GM06990 (cell line): ENCODE measurements around the gene LSM14A.
"Not testable (repeated sequence)": the region's sequence is repeated elsewhere in the genome, so short reads cannot be mapped to it uniquely, and the experiment has no call there.

Source experiments
- DNase-seq: peaks from one replicate; pipeline ENCODE4 v3.0.0-alpha.2; 2011; ENCODE audit not compliant: insufficient read length; ENCODE audit errors: extremely low read depth
- H3K27me3 ChIP-seq: replicated peaks from 2 replicates; pipeline ENCODE4 v1.6.0; 2011; ENCODE audit warnings: low read length; ENCODE audit not compliant: control insufficient read depth, insufficient read depth
- H3K36me3 ChIP-seq: 2 replicates; pipeline ENCODE4 v1.5.1; 2011; ENCODE audit warnings: low read length; ENCODE audit not compliant: control insufficient read depth, insufficient read depth
- H3K4me3 ChIP-seq: replicated peaks from 2 replicates; pipeline ENCODE4 v1.5.1; 2011; ENCODE audit warnings: low read depth, mild to moderate bottlenecking, control low read depth, low read length
- TF ChIP-seq, protein P1 (sequence below): IDR thresholded peaks from 2 replicates; pipeline ENCODE4 v1.5.1; 2011; ENCODE audit warnings: low read length, control low read depth, mild to moderate bottlenecking, inconsistent platforms; ENCODE audit not compliant: insufficient read depth, poor library complexity, severe bottlenecking

Gene LSM14A

DNA sequence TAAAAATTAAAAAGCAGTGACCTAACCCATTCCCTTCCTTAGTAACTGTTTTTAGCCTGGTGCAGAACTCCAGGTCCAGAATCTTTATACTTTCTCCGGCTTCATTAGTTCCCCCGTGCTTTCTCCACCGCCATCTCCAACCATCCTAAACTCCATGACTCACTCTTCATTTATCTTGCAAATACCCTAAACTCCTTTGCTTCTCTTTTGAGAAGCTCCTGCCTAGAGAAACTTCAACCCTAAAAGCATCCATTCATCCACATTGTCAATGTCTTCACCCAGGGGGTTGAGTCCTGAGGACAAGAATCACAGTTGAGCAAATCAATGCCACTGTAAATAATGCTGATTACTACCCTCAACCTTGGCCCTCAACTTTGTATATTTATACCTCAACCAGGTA lies 65.0 kb downstream of the LSM14A start:
- no peaks in the 10 kb centered on the region for H3K27me3 ChIP-seq
- TF ChIP-seq, protein P1, sequence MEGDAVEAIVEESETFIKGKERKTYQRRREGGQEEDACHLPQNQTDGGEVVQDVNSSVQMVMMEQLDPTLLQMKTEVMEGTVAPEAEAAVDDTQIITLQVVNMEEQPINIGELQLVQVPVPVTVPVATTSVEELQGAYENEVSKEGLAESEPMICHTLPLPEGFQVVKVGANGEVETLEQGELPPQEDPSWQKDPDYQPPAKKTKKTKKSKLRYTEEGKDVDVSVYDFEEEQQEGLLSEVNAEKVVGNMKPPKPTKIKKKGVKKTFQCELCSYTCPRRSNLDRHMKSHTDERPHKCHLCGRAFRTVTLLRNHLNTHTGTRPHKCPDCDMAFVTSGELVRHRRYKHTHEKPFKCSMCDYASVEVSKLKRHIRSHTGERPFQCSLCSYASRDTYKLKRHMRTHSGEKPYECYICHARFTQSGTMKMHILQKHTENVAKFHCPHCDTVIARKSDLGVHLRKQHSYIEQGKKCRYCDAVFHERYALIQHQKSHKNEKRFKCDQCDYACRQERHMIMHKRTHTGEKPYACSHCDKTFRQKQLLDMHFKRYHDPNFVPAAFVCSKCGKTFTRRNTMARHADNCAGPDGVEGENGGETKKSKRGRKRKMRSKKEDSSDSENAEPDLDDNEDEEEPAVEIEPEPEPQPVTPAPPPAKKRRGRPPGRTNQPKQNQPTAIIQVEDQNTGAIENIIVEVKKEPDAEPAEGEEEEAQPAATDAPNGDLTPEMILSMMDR, result no peak
- H3K4me3 ChIP-seq, result no peak overlapping the region
- DNase-seq, result no peak
- no peaks in the 10 kb centered on the region; the same call in 1 of the 2 replicates for H3K36me3 ChIP-seq

- H3K27me3 ChIP-seq, result no peaks in the 10 kb centered on the region
- H3K36me3 ChIP-seq, result no peaks in the 10 kb centered on the region; the same call in 1 of the 2 replicates
- DNase-seq, result no peak
- no peak overlapping the region for H3K4me3 ChIP-seq
- TF ChIP-seq, protein P1, result no peak
Measured at GRCh38 chr19:34237939-34238338, 65.6 kb downstream of the LSM14A start.

GRCh38 chr19:34241513-34242337 lies 69.4 kb downstream of the LSM14A start:
- Histone ChIP-seq H3K36me3 (no peaks in the 10 kb centered on the region), H3K27me3 (no peaks in the 10 kb centered on the region), H3K4me3 (no peak overlapping the region)
- TF ChIP-seq, protein P1, result peak; percentile 71
- peak; percentile 28 for DNase-seq

DNA sequence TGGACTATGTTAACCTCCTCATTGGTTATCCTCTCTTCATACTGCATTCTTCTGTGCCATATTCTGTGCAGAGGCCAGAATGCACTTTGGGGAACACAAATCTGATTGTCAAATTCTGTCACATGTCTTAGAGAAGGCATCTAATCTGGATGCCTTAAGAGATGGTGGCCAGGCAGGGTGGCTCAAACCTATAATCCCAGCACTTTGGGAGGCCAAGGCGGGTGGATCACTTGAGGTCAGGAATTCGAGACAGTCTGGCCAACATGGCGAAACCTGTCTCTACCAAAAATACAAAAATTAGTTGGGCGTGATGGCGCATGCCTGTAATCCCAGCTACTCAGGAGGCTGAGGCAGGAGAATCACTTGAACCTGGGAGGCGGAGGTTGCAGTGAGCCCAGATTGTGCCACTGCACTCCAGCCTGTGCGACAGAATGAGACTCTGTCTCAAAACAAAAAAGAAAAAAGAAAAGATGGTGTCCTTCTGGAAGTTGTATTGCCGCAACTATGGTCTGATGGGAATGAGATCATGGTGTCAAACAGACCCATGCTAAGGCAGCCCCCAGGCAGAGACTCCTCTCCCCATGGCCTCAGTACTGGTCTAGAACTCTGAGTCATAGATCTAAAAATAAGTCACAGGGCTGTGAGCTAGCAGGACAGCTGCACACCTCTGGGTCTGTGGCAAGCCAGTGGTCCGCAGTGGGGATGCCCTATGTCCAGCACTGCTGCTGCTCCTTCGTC lies 71.0 kb downstream of the LSM14A start:
- not testable (repeated sequence) for H3K4me3 ChIP-seq, DNase-seq, H3K27me3 ChIP-seq

GRCh38 chr19:34243876-34244578 lies 71.7 kb downstream of the LSM14A start:
- no peak overlapping the region for H3K4me3 ChIP-seq
- H3K27me3 ChIP-seq, result no peaks in the 10 kb centered on the region
- no peaks in the 10 kb centered on the region for H3K36me3 ChIP-seq
- TF ChIP-seq, protein P1, result no peak
- no peak for DNase-seq

More for the DNA sequence above, 71.0 kb downstream of the LSM14A start:
- not testable (repeated sequence) for H3K36me3 ChIP-seq
